Karpas-422 (cell line): Measurements from ENCODE around the gene ALDH1B1. TPM values are rescaled to one million over a fixed set of nuclear protein-coding genes. Genes with fewer than 3 reads are reported as not detected.

Experiments used
- DNase-seq: peaks from one replicate; pipeline ENCODE4 v3.0.0-alpha.2; 2015
- H2AFZ ChIP-seq: fragments of 200-600 bp; sonication (generic); 2 replicates; pipeline ENCODE4 v1.6.1; 2014; ENCODE audit warnings: antibody characterized with exemption, low read length, mixed read lengths
- H3K27ac ChIP-seq: fragments of 200-600 bp; sonication (generic); 2 replicates; pipeline ENCODE4 v1.5.1; 2014; ENCODE audit warnings: mild to moderate bottlenecking, low read length, moderate library complexity
- H3K27me3 ChIP-seq: fragments of 200-600 bp; sonication (generic); 2 replicates; pipeline ENCODE4 v1.6.1; 2014; ENCODE audit warnings: low read length, mixed read lengths
- H3K36me3 ChIP-seq: fragments of 200-600 bp; sonication (generic); 2 replicates; pipeline ENCODE4 v1.6.1; 2014; ENCODE audit warnings: low read length, mixed read lengths; ENCODE audit not compliant: insufficient read depth
- H3K4me1 ChIP-seq: fragments of 200-600 bp; sonication (generic); 2 replicates; pipeline ENCODE4 v1.6.1; 2014; ENCODE audit warnings: mild to moderate bottlenecking, low read length, mixed read lengths
- H3K4me2 ChIP-seq: fragments of 200-600 bp; sonication (generic); 2 replicates; pipeline ENCODE4 v1.6.1; 2014; ENCODE audit warnings: low read length, low read depth, mild to moderate bottlenecking; ENCODE audit not compliant: poor library complexity, severe bottlenecking
- H3K4me3 ChIP-seq: fragments of 200-600 bp; sonication (generic); 2 replicates; pipeline ENCODE4 v1.5.1; 2014; ENCODE audit warnings: mild to moderate bottlenecking, antibody characterized with exemption, low read length, mixed read lengths
- H3K79me2 ChIP-seq: fragments of 200-600 bp; sonication (generic); 2 replicates; pipeline ENCODE4 v1.6.1; 2014; ENCODE audit warnings: mild to moderate bottlenecking, low read length, mixed read lengths
- H3K9ac ChIP-seq: fragments of 200-600 bp; sonication (generic); 2 replicates; pipeline ENCODE4 v1.6.0; 2014; ENCODE audit warnings: low read length
- H3K9me2 ChIP-seq: fragments of 200-600 bp; sonication (generic), shearing (Covaris generic); replicated peaks from 2 replicates; pipeline ENCODE4 v1.6.0; 2014; ENCODE audit warnings: mild to moderate bottlenecking, low read length, moderate library complexity; ENCODE audit not compliant: insufficient read depth
- H3K9me3 ChIP-seq: fragments of 300-700, 200-600 bp; sonication (generic); 2 replicates; pipeline ENCODE4 v1.6.1; 2014; ENCODE audit warnings: low read length, mixed read lengths
- H4K20me1 ChIP-seq: fragments of 200-600 bp; sonication (generic); 2 replicates; pipeline ENCODE4 v1.6.1; 2014; ENCODE audit warnings: mild to moderate bottlenecking, antibody characterized with exemption, low read length, low read depth; ENCODE audit not compliant: insufficient read depth
- total RNA-seq: library from RNA; depleted of rRNA; stranded (reverse); fragments of >200 nt; shearing (Covaris generic); gene quantifications from 2 replicates; pipeline ENCODE4 v1.2.3, GENCODE V29; 2014; ENCODE audit warnings: low replicate concordance

ALDH1B1 gene
- total RNA-seq, 1 experiment from 2014 or later: 10.3 TPM

DNA sequence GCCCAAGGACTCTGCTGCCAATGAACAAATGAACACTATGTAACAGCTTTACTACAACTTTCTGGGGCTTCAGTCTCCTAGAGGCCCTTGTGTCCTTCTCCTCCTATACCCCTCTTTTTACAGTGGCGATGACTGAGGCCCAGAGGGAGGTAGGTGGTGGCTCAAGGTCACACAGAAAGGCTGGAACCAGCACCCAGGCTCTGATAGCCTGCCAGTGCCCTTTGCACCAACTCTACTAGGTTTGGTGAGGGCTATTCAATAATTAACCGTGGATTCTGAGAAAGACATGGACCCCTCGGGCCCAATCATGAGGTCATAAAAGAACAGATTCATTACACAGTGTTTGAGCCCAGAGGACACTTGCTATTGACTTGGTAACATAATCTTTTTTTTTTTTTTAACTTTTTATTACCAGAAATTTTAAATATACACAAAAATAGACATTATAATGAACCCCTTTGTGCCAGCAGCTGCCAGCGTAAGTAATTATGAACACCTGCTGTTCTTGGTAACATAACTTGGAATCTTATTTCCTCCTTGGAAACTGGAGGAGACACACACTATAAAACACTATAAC, 6.1 kb upstream of the ALDH1B1 start:
- H3K4me1 ChIP-seq: no peaks in the 10 kb centered on the region
- DNase-seq: no peak
- no peaks in the 10 kb centered on the region for H3K36me3 ChIP-seq
- no peak overlapping the region for H3K4me3 ChIP-seq
- no peaks in the 10 kb centered on the region for H3K79me2 ChIP-seq
- no peaks in the 10 kb centered on the region for H3K9me3 ChIP-seq
- H3K9ac ChIP-seq: no peak overlapping the region
- no peak overlapping the region for H2AFZ ChIP-seq
- H3K27ac ChIP-seq: no peak overlapping the region
- H4K20me1 ChIP-seq: no peaks in the 10 kb centered on the region
- 0 out of 2 replicates have a peak, but pooled peaks cover 4% of the 10 kb centered on the region for H3K27me3 ChIP-seq
- H3K9me2 ChIP-seq: no peaks in the 10 kb centered on the region
- H3K4me2 ChIP-seq: no peak overlapping the region

DNA sequence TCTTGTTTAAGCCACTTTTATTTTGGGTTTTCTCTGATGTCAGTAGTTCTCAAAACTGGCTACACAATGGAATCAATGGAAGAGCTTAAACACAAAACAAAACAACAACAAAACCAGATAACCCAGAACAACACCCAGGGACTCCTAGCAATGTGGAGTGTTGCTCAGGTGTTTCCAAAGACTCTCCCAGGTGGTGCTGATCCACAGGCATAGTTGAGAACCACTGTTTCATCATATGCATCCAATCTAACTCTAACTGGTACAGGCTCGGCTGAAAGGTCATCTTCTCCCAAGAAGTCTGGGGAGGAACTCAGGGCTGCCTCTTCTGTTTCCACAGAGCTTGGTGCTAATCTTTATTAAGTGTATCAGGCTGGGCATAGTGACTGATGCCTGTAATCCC, 5.4 kb upstream of the ALDH1B1 start:
- Histone ChIP-seq H2AFZ (no peak overlapping the region), H3K4me1 (peaks cover 3% of the 10 kb centered on the region), H3K9me3 (no peaks in the 10 kb centered on the region), H3K27me3 (0 out of 2 replicates have a peak, but pooled peaks cover 4% of the 10 kb centered on the region), H4K20me1 (no peaks in the 10 kb centered on the region), H3K4me2 (no peak overlapping the region), H3K9me2 (no peaks in the 10 kb centered on the region), H3K36me3 (no peaks in the 10 kb centered on the region), H3K79me2 (no peaks in the 10 kb centered on the region), H3K27ac (no peak overlapping the region), H3K4me3 (no peak overlapping the region), H3K9ac (no peak overlapping the region)
- no peak for DNase-seq

DNA sequence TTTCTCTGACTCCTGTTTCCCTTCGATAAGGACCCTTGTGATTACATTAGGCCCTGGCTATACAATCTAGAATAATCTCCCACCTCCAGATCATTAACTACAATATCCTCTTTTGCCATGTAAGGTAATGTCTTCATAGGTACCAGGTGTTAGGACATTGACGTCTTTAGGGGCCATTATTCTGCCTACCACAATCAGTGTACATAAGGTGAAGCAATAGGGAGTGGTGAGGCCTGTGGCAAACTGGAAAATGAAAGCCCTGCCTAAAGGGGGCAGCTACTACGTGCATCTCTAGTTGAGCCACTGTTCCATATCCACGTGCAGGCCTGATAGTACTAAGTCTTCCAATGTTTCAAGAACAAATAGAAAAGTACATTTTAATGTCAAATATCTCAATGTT, 4.8 kb upstream of the ALDH1B1 start:
- Histone ChIP-seq H3K4me1 (peaks cover 4% of the 10 kb centered on the region), H3K4me2 (no peak overlapping the region), H3K9me2 (no peaks in the 10 kb centered on the region), H2AFZ (no peak overlapping the region), H3K9ac (no peak overlapping the region), H3K36me3 (no peaks in the 10 kb centered on the region), H3K27ac (no peak overlapping the region), H3K27me3 (0 out of 2 replicates have a peak, but pooled peaks cover 4% of the 10 kb centered on the region), H4K20me1 (no peaks in the 10 kb centered on the region), H3K9me3 (no peaks in the 10 kb centered on the region), H3K79me2 (no peaks in the 10 kb centered on the region; the same call in 1 of the 2 replicates), H3K4me3 (no peak overlapping the region)
- no peak for DNase-seq

DNA sequence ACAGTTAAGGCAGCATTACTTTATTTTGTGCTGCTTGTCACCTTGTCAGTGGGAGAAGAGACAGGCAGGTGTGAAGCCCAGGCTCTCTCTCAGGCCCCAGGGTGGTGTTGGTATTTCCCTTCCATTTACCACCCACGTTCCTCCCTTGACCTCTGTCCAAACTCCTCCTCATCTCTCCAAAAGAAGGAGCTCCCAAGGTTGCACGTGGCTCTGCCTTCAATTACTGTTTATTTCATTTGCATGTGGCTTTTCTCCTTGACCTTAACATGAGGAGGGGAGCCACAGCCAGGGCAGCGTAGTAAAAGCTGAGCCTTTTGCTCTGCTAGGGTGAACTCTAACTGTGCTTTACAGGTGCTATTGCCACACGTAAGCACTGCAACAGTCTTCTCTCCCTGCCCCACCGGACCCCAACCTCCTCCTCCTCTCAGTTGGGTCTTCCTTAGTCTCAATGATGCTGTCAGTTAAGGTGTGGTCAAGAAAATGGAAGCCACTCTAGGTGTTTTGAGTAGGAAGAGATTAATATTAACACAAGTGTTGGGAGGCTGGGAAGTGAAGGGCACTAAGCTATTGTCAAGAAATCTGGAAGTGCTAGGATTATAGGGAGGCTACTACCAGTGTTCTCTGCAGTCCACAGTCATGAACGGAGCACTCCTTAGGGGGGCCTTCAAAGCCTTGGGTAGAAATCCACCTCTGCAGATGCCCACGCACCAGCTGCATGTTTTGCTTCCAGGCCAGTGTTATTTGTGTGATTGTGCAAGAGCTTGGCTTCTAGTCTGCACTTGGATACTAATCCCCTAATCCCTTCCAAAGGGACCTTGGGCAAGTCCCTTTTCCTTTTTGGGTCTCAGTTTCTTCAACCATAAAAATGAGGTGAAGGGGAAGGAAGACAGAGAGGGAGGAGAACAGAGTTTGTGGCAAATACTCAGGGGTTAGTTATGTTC, 3.9 kb upstream of the ALDH1B1 start:
- Histone ChIP-seq H3K4me3 (no peak overlapping the region), H3K36me3 (no peaks in the 10 kb centered on the region), H3K9me2 (no peaks in the 10 kb centered on the region), H3K27me3 (0 out of 2 replicates have a peak, but pooled peaks cover 4% of the 10 kb centered on the region), H3K9ac (no peak overlapping the region), H3K9me3 (no peaks in the 10 kb centered on the region), H4K20me1 (no peaks in the 10 kb centered on the region), H3K4me2 (no peak overlapping the region), H3K79me2 (peaks cover 8% of the 10 kb centered on the region), H3K4me1 (peaks cover 9% of the 10 kb centered on the region), H3K27ac (no peak overlapping the region), H2AFZ (no peak overlapping the region)
- no peak for DNase-seq

DNA sequence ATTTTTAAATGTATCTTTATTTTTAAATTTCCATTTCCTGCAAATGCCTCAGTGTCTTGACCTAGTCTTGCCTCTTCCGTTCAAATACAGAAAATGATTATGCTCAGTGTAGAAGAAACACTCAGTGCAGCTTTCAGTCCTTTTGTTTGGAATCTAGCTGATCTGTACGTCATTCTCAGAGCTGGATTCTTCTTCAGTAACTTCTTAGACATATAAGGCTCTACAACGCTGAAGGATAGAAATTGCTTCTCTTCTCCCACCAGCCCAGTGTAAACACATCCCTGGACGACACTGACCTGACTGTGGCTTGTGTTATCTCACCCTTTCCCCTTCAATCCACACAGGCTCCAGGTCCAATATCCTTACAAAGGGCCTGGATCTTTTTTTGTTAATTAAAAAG, 3.2 kb upstream of the ALDH1B1 start:
- Histone ChIP-seq H2AFZ (no peak overlapping the region), H3K4me1 (peaks cover 14% of the 10 kb centered on the region), H3K9ac (no peak overlapping the region), H3K36me3 (no peaks in the 10 kb centered on the region), H3K9me3 (no peaks in the 10 kb centered on the region), H3K9me2 (no peaks in the 10 kb centered on the region), H3K4me2 (no peak overlapping the region), H3K27ac (no peak overlapping the region), H3K27me3 (0 out of 2 replicates have a peak, but pooled peaks cover 4% of the 10 kb centered on the region), H3K4me3 (no peak overlapping the region), H3K79me2 (peaks cover 16% of the 10 kb centered on the region), H4K20me1 (no peaks in the 10 kb centered on the region)
- no peak for DNase-seq

DNA sequence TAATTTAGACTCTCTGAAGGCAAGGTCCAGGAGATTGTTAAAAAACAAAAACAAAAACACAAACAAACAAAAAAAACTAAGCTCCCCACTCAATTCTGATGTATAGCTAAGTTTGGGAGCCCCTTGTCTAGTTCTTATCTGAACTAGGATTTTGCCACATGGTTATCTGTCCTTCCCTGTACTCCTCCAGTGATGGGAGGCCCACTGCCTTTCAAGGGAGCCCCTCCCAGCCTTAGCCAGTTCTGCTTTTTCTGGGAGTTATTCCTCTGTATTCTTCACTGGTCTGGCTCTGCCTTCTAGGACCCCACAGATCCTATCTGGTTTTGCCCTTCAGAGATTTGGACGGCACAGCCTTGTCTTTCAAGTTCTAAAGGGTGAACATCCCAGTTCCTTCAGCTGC, 2.1 kb upstream of the ALDH1B1 start:
- 0 out of 2 replicates have a peak, but pooled peaks cover 4% of the 10 kb centered on the region for H3K27me3 ChIP-seq
- H2AFZ ChIP-seq: no peak overlapping the region
- H3K79me2 ChIP-seq: peaks cover 24% of the 10 kb centered on the region
- H3K4me2 ChIP-seq: no peak overlapping the region
- no peak for DNase-seq
- no peak overlapping the region for H3K9ac ChIP-seq
- H3K27ac ChIP-seq: no peak overlapping the region
- peaks cover 14% of the 10 kb centered on the region for H3K4me1 ChIP-seq
- H3K9me3 ChIP-seq: no peaks in the 10 kb centered on the region
- H3K4me3 ChIP-seq: no peak overlapping the region
- H3K36me3 ChIP-seq: no peaks in the 10 kb centered on the region
- no peaks in the 10 kb centered on the region for H4K20me1 ChIP-seq
- no peaks in the 10 kb centered on the region for H3K9me2 ChIP-seq

DNA sequence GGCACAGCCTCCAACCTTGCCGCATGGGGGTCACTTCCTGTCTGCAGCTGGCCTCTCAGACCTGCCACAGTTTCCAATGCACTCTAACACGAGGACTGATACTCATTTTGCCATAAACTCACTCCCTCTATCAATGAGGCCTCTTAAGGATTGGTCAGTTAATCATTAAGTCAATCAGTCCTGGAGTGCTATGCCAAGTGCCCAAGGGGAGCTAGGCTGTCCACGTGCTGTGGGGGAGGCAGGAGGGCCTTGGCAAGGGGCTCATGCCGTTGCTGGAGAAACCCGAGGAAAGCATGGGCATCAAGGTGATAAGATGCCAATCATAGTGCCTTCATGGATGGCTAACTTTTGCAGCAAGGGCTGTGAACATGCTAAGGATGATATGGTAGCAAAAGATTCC, 1.7 kb upstream of the ALDH1B1 start:
- Histone ChIP-seq H3K4me3 (no peak overlapping the region), H3K4me2 (no peak overlapping the region), H3K27ac (no peak overlapping the region)

More for the DNA sequence above, 1.7 kb upstream of the ALDH1B1 start:
- no peaks in the 10 kb centered on the region for H4K20me1 ChIP-seq
- H3K9me3 ChIP-seq: no peaks in the 10 kb centered on the region
- H3K79me2 ChIP-seq: peaks cover 24% of the 10 kb centered on the region
- peaks cover 14% of the 10 kb centered on the region for H3K4me1 ChIP-seq
- DNase-seq: no peak
- H3K9me2 ChIP-seq: no peaks in the 10 kb centered on the region
- 0 out of 2 replicates have a peak, but pooled peaks cover 4% of the 10 kb centered on the region for H3K27me3 ChIP-seq
- no peak overlapping the region for H3K9ac ChIP-seq
- H3K36me3 ChIP-seq: no peaks in the 10 kb centered on the region
- no peak overlapping the region for H2AFZ ChIP-seq
